Erythroblast (primary cell): ENCODE data around the gene OTOR.

Source experiments
- GATA1 ChIP-seq: IDR thresholded peaks from 2 replicates; pipeline ENCODE4 v1.6.1; 2011; ENCODE audit warnings: low read depth, mild to moderate bottlenecking, control low read depth, low read length, moderate library complexity
- POLR2A ChIP-seq: IDR thresholded peaks from 2 replicates; pipeline ENCODE4 v1.6.1; 2011; ENCODE audit warnings: mild to moderate bottlenecking, low read length

DNA sequence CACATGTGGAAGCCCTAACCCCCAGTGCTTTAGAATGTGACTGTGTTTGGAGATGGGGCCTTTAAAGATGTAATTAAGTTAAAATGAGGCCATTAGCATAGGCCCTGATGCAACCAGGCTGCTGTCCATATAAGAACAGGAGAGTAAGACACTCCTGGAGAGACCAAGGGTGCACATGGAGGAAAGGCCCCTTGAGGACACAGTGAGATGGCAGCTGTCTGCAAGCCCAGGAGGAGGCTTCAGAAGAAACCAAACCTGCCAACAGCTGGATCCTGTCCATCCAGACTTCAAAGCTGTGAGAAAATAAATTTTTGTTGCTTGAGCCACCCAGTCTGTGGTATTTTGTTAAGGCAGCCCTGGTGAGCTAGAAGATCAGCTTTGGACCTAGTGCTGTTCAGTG is 35.1 kb upstream of the OTOR start:
- TF ChIP-seq POLR2A (no peak), GATA1 (no peak)
